Sigmoid colon (tissue), 4 donors: ENCODE data around the gene LEMD3.

ENCODE experiments used
- CTCF ChIP-seq, 4 experiments: fragments of 450-650 bp in 3 of 4; fragments of 200-600 bp in 1 of 4; IDR thresholded peaks; one replicate each; pipeline ENCODE4 v1.5.1; 2016 to 2019; ENCODE audit warnings: antibody characterized with exemption in 4 of 4, mild to moderate bottlenecking in 3 of 4, moderate library complexity in 2 of 4
- POLR2AphosphoS5 ChIP-seq, 4 donors: sonication (generic); formaldehyde crosslinking; IDR thresholded peaks; one replicate each; pipeline ENCODE4 v1.6.1; 2017; ENCODE audit warnings: antibody characterized with exemption in 4 of 4

- TF ChIP-seq CTCF (IDR thresholded peaks at IDR 0.05) (no peak), POLR2AphosphoS5 (IDR thresholded peaks at IDR 0.05) (no peak)
Measured at GRCh38 chr12:65122703-65123102, 46.7 kb upstream of the LEMD3 start.
